GM23338 (cell line): ENCODE results near the gene TNFRSF11A. TPM values are rescaled to one million over a fixed set of nuclear protein-coding genes. Genes with fewer than 3 reads are reported as not detected.

ENCODE experiments used
- ATAC-seq: fragments of 200-7000 bp; cut with Tn5 transposase; 3 replicates; pipeline ENCODE4 v1.9.1; 2020
- DNase-seq: peaks from one replicate; pipeline ENCODE4 v3.0.0-alpha.2; 2015; ENCODE audit warnings: low spot score
- H2AFZ ChIP-seq: fragments of 200-600 bp; sonication (generic); 2 replicates; pipeline ENCODE4 v1.8.0; 2016; ENCODE audit warnings: antibody characterized with exemption, mild to moderate bottlenecking, moderate library complexity
- H3F3A ChIP-seq: fragments of 200-600 bp; sonication (generic); replicated peaks from 2 replicates; pipeline ENCODE4 v1.8.0; 2017; ENCODE audit warnings: antibody characterized with exemption, mixed run types, low read depth
- H3K27ac ChIP-seq: fragments of 200-600 bp; sonication (generic); 2 replicates; pipeline ENCODE4 v1.6.1; 2016; ENCODE audit warnings: low read depth
- H3K27me3 ChIP-seq: fragments of 200-600 bp; sonication (generic); 2 replicates; pipeline ENCODE4 v1.8.0; 2016; ENCODE audit warnings: mild to moderate bottlenecking, mixed run types, moderate library complexity; ENCODE audit not compliant: insufficient read depth
- H3K36me3 ChIP-seq: fragments of 200-600 bp; sonication (generic); 2 replicates; pipeline ENCODE4 v1.8.0; 2016; ENCODE audit warnings: mild to moderate bottlenecking; ENCODE audit not compliant: insufficient read depth
- H3K4me1 ChIP-seq: fragments of 200-600 bp; sonication (generic); 2 replicates; pipeline ENCODE4 v1.8.0; 2016; ENCODE audit warnings: mild to moderate bottlenecking, moderate library complexity; ENCODE audit not compliant: insufficient read depth
- H3K4me2 ChIP-seq: fragments of 200-600 bp; sonication (generic); 2 replicates; pipeline ENCODE4 v1.7.1; 2017; ENCODE audit warnings: mixed run types
- H3K4me3 ChIP-seq: fragments of 200-600 bp; sonication (generic); 2 replicates; pipeline ENCODE4 v1.6.1; 2016; ENCODE audit warnings: mixed run types
- H3K79me2 ChIP-seq: fragments of 200-600 bp; sonication (generic); replicated peaks from 2 replicates; pipeline ENCODE4 v1.8.0; 2017; ENCODE audit warnings: mild to moderate bottlenecking; ENCODE audit not compliant: insufficient read depth
- H3K9me2 ChIP-seq: fragments of 200-600 bp; sonication (generic); 2 replicates; pipeline ENCODE4 v1.8.0; 2017; ENCODE audit not compliant: insufficient read depth
- H4K20me1 ChIP-seq: fragments of 200-600 bp; sonication (generic); replicated peaks from 2 replicates; pipeline ENCODE4 v1.8.0; 2017; ENCODE audit warnings: mild to moderate bottlenecking; ENCODE audit not compliant: insufficient read depth
- H3K27ac Mint-ChIP-seq: 2 replicates; pipeline ENCODE4 v1.8.0; 2020; ENCODE audit warnings: inconsistent platforms, mild to moderate bottlenecking, moderate library complexity, mixed read lengths
- H3K27me3 Mint-ChIP-seq: 3 replicates; pipeline ENCODE4 v1.8.0; 2022; ENCODE audit warnings: low read depth, mild to moderate bottlenecking, moderate library complexity, mixed read lengths, inconsistent platforms; ENCODE audit not compliant: insufficient read depth, poor library complexity
- H3K36me3 Mint-ChIP-seq: 3 replicates; pipeline ENCODE4 v1.8.0; 2021; ENCODE audit warnings: low read depth, mild to moderate bottlenecking, inconsistent platforms, moderate library complexity, mixed read lengths
- H3K4me1 Mint-ChIP-seq: 3 replicates; pipeline ENCODE4 v1.8.0; 2020; ENCODE audit warnings: mild to moderate bottlenecking, inconsistent platforms, mixed read lengths
- H3K4me3 Mint-ChIP-seq: 3 replicates; pipeline ENCODE4 v1.8.0; 2021; ENCODE audit warnings: moderate library complexity, mild to moderate bottlenecking, inconsistent platforms, mixed read lengths
- H3K9me3 Mint-ChIP-seq: 3 replicates; pipeline ENCODE4 v1.8.0; 2020; ENCODE audit warnings: moderate library complexity, mild to moderate bottlenecking, inconsistent platforms, mixed read lengths
- CREB1 ChIP-seq: fragments of 250-450 bp; sonication (Bioruptor Pico); IDR thresholded peaks from 2 replicates; pipeline ENCODE4 v1.5.0; 2020; ENCODE audit warnings: low read depth, mild to moderate bottlenecking, moderate library complexity
- EZH2phosphoT487 ChIP-seq: fragments of 200-600 bp; sonication (generic); IDR thresholded peaks from one replicate; pipeline ENCODE4 v1.8.1; 2018; ENCODE audit warnings: antibody characterized with exemption; ENCODE audit not compliant: unreplicated experiment
- JUNB ChIP-seq: IDR thresholded peaks from one replicate; pipeline ENCODE4 v1.6.1; 2016; ENCODE audit warnings: antibody characterized with exemption; ENCODE audit not compliant: unreplicated experiment
- NANOG ChIP-seq: IDR thresholded peaks from 2 replicates; pipeline ENCODE4 v1.6.1; 2016; ENCODE audit warnings: antibody characterized with exemption, borderline replicate concordance
- STAT1 ChIP-seq: IDR thresholded peaks from one replicate; pipeline ENCODE4 v1.6.1; 2016; ENCODE audit warnings: antibody characterized with exemption; ENCODE audit not compliant: unreplicated experiment
- ZNF331 ChIP-seq: fragments of 250-450 bp; sonication (Bioruptor Pico); IDR thresholded peaks from 2 replicates; pipeline ENCODE4 v1.5.0; 2020; ENCODE audit warnings: low read depth, mild to moderate bottlenecking, moderate library complexity
- polyA plus RNA-seq: library from polyadenylated mRNA; unstranded; fragments of >200 nt; fragmentation: Nextera tagmentation; extraction: Ambion mirVana; gene quantifications from 2 replicates; pipeline ENCODE4 v1.2.1, GENCODE V29; 2016
- total RNA-seq: library from RNA; depleted of rRNA; stranded (reverse); fragments of >200 nt; shearing (Covaris generic); gene quantifications from 2 replicates; pipeline ENCODE4 v1.2.3, GENCODE V29; 2014
- TF ChIP-seq, protein P1 (sequence below), 2 experiments: fragments of 200-600 bp in 1 of 2; sonication (generic) in 1 of 2; conservative IDR thresholded peaks; 2 replicates each; pipeline versions ENCODE4 v1.5.1 to v1.6.1; 2016 to 2017; ENCODE audit warnings: antibody characterized with exemption in 2 of 2, low read depth in 2 of 2, mild to moderate bottlenecking in 2 of 2, moderate library complexity in 1 of 2
- TF ChIP-seq, protein P2 (sequence below): IDR thresholded peaks from 2 replicates; pipeline ENCODE4 v1.6.1; 2016; ENCODE audit warnings: antibody characterized with exemption
- TF ChIP-seq, protein P3 (sequence below): fragments of 250-450 bp; sonication (Bioruptor Pico); IDR thresholded peaks from 2 replicates; pipeline ENCODE4 v1.5.0; 2020; ENCODE audit warnings: mild to moderate bottlenecking, moderate library complexity

Gene TNFRSF11A
- total and polyA plus RNA-seq, 2 experiments from 2014 or later: 3.8 to 7.3 TPM

DNA sequence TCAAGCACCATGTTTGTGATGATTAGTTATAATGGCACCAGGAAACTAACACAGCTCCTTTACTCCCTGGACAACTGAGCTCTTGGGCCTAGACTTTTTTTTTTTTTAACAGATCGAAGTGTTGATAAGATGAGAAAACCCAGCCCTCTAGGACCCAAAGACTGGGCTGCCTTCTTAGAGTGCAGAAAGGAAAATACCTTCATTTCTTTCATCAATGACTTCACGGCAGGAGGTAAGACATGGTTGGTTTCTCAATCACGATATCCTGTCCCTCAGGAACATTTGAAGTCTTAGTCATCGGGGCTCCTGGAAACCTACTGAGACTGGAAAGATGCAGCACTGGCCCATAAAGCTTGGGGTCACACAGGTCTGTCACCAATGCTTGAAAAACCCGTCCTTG, 84.7 kb downstream of the TNFRSF11A start:
- no peaks in the 10 kb centered on the region for H3F3A ChIP-seq
- H3K9me2 ChIP-seq: peaks cover 15% of the 10 kb centered on the region; the same call in 1 of the 2 replicates
- Mint-ChIP-seq H3K27ac (no peak overlapping the region), H3K36me3 (no peaks in the 10 kb centered on the region), H3K27me3 (peaks cover 14% of the 10 kb centered on the region), H3K4me1 (no peaks in the 10 kb centered on the region), H3K9me3 (no peaks in the 10 kb centered on the region; the same call in 2 of the 3 replicates), H3K4me3 (no peak overlapping the region)
- TF ChIP-seq JUNB: no peak
- TF ChIP-seq CREB1 (CRISPR knock-in tag): no peak
- TF ChIP-seq EZH2phosphoT487: no peak
- no peak for TF ChIP-seq STAT1
- TF ChIP-seq, protein P1, sequence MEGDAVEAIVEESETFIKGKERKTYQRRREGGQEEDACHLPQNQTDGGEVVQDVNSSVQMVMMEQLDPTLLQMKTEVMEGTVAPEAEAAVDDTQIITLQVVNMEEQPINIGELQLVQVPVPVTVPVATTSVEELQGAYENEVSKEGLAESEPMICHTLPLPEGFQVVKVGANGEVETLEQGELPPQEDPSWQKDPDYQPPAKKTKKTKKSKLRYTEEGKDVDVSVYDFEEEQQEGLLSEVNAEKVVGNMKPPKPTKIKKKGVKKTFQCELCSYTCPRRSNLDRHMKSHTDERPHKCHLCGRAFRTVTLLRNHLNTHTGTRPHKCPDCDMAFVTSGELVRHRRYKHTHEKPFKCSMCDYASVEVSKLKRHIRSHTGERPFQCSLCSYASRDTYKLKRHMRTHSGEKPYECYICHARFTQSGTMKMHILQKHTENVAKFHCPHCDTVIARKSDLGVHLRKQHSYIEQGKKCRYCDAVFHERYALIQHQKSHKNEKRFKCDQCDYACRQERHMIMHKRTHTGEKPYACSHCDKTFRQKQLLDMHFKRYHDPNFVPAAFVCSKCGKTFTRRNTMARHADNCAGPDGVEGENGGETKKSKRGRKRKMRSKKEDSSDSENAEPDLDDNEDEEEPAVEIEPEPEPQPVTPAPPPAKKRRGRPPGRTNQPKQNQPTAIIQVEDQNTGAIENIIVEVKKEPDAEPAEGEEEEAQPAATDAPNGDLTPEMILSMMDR (conservative IDR thresholded peaks at IDR 0.05; ENCODE audit: low read depth in 2 of 2): no peak
- TF ChIP-seq, protein P2, sequence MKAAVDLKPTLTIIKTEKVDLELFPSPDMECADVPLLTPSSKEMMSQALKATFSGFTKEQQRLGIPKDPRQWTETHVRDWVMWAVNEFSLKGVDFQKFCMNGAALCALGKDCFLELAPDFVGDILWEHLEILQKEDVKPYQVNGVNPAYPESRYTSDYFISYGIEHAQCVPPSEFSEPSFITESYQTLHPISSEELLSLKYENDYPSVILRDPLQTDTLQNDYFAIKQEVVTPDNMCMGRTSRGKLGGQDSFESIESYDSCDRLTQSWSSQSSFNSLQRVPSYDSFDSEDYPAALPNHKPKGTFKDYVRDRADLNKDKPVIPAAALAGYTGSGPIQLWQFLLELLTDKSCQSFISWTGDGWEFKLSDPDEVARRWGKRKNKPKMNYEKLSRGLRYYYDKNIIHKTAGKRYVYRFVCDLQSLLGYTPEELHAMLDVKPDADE: no peak
- no peaks in the 10 kb centered on the region for H3K36me3 ChIP-seq
- H2AFZ ChIP-seq: no peak overlapping the region
- DNase-seq (no peak), ATAC-seq (no peak)
- H3K4me1 ChIP-seq: no peaks in the 10 kb centered on the region
- H3K27ac ChIP-seq: no peak overlapping the region
- no peak overlapping the region for H3K4me3 ChIP-seq
- H3K4me2 ChIP-seq: no peak overlapping the region
- H4K20me1 ChIP-seq: no peaks in the 10 kb centered on the region
- H3K79me2 ChIP-seq: no peaks in the 10 kb centered on the region
- H3K27me3 ChIP-seq: no peaks in the 10 kb centered on the region

DNA sequence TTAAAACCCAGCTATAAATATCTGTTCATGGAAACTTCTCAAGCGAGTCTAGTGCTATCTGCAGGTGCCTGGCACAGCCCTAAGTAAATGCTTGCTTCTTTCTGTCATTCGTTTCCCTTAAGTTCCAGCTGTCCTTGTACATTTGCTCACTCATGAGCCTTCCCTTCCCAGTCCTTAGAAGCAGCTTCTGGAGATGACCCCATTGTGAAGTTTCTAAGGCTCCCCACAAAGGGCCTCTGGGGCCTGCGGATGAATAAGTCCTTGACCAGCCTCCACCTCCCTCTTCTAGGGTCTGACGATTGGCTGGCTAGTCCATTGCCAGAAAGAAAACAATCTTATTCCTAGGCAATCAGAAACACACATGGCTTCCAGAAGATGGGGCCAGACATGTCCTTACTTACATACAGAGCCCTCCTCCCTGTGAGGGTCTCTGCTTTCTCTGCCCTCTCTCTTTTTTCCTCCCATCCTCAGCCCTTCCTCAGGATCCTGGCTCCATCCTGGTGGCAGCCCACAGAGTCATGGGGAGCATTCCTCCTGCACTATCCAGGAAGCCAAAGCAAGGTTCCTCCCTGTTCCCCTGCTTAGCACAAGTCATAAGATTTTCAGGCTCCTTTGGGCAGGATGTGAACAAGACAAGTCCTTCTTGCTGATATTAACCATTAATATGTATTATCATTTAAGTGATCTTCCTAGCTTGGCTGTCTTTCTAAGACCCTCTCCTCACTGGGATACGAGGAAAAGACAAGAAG, 87.3 kb downstream of the TNFRSF11A start:
- H3K4me3 ChIP-seq: no peak overlapping the region
- no peaks in the 10 kb centered on the region for H3K27me3 ChIP-seq
- H3F3A ChIP-seq: no peaks in the 10 kb centered on the region
- no peak overlapping the region for H3K27ac ChIP-seq
- Mint-ChIP-seq H3K9me3 (no peaks in the 10 kb centered on the region; the same call in 2 of the 3 replicates), H3K36me3 (no peaks in the 10 kb centered on the region), H3K27ac (no peak overlapping the region), H3K27me3 (peaks cover 14% of the 10 kb centered on the region), H3K4me3 (no peak overlapping the region), H3K4me1 (no peaks in the 10 kb centered on the region)
- no peak for DNase-seq
- peaks cover 13% of the 10 kb centered on the region; the same call in 1 of the 2 replicates for H3K9me2 ChIP-seq
- peak overlapping the region; percentile 88 for H2AFZ ChIP-seq
- no peak overlapping the region for H3K4me2 ChIP-seq
- no peaks in the 10 kb centered on the region for H3K79me2 ChIP-seq
- no peaks in the 10 kb centered on the region for H3K36me3 ChIP-seq
- no peaks in the 10 kb centered on the region for H3K4me1 ChIP-seq
- H4K20me1 ChIP-seq: no peaks in the 10 kb centered on the region
- ATAC-seq: no peak
- TF ChIP-seq NANOG: no peak
- TF ChIP-seq JUNB: no peak
- no peak for TF ChIP-seq STAT1
- no peak for TF ChIP-seq ZNF331 (CRISPR knock-in tag)
- TF ChIP-seq, protein P3, sequence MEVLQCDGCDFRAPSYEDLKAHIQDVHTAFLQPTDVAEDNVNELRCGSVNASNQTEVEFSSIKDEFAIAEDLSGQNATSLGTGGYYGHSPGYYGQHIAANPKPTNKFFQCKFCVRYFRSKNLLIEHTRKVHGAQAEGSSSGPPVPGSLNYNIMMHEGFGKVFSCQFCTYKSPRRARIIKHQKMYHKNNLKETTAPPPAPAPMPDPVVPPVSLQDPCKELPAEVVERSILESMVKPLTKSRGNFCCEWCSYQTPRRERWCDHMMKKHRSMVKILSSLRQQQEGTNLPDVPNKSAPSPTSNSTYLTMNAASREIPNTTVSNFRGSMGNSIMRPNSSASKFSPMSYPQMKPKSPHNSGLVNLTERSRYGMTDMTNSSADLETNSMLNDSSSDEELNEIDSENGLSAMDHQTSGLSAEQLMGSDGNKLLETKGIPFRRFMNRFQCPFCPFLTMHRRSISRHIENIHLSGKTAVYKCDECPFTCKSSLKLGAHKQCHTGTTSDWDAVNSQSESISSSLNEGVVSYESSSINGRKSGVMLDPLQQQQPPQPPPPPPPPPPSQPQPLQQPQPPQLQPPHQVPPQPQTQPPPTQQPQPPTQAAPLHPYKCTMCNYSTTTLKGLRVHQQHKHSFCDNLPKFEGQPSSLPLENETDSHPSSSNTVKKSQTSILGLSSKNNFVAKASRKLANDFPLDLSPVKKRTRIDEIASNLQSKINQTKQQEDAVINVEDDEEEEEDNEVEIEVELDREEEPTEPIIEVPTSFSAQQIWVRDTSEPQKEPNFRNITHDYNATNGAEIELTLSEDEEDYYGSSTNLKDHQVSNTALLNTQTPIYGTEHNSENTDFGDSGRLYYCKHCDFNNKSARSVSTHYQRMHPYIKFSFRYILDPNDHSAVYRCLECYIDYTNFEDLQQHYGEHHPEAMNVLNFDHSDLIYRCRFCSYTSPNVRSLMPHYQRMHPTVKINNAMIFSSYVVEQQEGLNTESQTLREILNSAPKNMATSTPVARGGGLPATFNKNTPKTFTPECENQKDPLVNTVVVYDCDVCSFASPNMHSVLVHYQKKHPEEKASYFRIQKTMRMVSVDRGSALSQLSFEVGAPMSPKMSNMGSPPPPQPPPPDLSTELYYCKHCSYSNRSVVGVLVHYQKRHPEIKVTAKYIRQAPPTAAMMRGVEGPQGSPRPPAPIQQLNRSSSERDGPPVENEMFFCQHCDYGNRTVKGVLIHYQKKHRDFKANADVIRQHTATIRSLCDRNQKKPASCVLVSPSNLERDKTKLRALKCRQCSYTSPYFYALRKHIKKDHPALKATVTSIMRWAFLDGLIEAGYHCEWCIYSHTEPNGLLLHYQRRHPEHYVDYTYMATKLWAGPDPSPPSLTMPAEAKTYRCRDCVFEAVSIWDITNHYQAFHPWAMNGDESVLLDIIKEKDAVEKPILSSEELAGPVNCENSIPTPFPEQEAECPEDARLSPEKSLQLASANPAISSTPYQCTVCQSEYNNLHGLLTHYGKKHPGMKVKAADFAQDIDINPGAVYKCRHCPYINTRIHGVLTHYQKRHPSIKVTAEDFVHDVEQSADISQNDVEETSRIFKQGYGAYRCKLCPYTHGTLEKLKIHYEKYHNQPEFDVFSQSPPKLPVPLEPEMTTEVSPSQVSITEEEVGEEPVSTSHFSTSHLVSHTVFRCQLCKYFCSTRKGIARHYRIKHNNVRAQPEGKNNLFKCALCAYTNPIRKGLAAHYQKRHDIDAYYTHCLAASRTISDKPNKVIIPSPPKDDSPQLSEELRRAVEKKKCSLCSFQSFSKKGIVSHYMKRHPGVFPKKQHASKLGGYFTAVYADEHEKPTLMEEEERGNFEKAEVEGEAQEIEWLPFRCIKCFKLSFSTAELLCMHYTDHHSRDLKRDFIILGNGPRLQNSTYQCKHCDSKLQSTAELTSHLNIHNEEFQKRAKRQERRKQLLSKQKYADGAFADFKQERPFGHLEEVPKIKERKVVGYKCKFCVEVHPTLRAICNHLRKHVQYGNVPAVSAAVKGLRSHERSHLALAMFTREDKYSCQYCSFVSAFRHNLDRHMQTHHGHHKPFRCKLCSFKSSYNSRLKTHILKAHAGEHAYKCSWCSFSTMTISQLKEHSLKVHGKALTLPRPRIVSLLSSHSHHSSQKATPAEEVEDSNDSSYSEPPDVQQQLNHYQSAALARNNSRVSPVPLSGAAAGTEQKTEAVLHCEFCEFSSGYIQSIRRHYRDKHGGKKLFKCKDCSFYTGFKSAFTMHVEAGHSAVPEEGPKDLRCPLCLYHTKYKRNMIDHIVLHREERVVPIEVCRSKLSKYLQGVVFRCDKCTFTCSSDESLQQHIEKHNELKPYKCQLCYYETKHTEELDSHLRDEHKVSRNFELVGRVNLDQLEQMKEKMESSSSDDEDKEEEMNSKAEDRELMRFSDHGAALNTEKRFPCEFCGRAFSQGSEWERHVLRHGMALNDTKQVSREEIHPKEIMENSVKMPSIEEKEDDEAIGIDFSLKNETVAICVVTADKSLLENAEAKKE (CRISPR knock-in tag): no peak
- TF ChIP-seq, protein P1 (conservative IDR thresholded peaks at IDR 0.05; ENCODE audit: low read depth in 2 of 2): no peak
